A549 treated with dexamethasone at 1 μM for 4 hours (cell line): ENCODE data around the gene SLBP. TPM values are rescaled to one million over a fixed set of nuclear protein-coding genes. Genes with fewer than 3 reads are reported as not detected.

Source experiments
- total RNA-seq: library from RNA; stranded (reverse); fragments of 200-300 nt; extraction: Qiagen RNA extraction; gene quantifications from 5 replicates; pipeline ENCODE4 v1.2.3, GENCODE V29; 2022

SLBP gene
- total RNA-seq, result 62.3 to 98.1 TPM (median 66.4 TPM) in 5 replicates

DNA sequence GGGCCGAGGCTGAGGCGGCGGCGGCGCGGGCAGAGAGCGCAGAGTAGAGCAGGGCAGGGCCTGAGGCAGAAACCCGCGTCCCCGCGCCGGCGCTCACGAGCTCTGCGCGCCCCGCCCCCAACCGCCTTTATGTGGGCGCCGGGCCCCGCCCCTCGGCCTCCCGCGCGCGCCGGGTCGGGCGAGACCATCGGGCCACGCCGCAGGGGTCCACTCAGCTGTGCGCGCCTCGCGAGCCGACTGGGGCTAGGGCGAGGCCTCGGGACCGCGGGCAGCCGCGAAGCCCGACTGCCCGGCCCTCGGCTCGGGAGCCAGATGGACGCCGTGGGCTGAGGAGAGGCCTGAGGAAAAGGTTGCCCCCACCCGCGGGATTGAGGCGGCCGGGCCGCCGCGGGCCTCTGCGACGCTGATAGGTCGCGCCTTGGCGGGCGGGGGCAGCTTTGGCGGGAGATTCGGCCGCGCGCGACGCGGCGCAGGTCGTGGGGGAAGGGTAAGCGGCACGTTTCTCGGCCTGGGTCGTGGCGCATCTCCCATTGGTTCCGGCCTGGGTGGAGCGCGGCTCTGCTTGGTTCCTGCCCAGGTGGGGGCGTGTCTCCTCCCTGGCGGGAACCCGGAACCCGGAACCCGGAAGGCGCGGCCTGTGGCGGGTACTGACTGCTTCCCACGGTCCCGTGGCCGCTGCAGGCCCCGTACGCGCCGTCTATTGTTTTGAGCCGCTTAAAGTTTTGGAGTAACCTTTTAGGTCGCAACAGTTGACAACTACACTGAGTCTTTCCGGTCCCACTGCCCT lies at the start of gene SLBP:
Gene SLBP (minus strand): TSS at position 104 of the 787 bp plus-strand sequence. CDS start 131 bp downstream, outside the sequence.

DNA sequence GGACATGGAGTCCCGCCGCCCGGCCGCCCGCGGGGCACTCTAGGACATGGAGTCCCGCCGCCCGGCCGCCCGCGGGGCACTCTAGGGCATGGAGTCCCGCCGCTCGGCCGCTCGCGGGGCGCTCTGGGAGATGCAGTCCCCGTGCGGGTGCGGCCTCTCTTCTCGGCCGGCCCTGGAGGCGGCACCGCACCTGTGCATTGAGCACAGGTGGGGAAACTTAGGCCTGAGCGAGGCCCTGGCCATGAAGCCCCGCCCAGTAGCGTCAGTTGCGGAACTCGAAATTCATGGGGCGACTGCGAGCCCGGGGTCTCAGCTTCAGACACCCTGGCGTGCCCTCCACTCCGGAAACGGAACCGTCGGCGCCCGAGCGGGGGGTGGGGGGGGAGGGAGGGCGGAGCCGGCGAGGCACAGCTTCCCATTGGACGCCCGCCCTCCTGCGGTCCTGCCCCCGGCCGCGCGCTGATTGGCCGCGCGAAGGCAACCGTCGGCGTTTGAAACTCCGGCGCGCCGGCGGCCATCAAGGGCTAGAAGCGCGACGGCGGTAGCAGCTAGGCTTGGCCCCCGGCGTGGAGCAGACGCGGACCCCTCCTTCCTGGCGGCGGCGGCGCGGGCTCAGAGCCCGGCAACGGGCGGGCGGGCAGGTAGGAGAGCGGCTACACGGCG lies 9.0 kb upstream of the SLBP start, which contains the start of the genes TACC3 and TMEM129:
Gene TACC3 (plus strand): TSS at position 519 of the 663 bp plus-strand sequence. CDS start 1,901 bp downstream, outside the sequence.
Gene TMEM129 (minus strand): TSS at position 321 of the 663 bp plus-strand sequence. CDS start 486 bp downstream, outside the sequence.

DNA sequence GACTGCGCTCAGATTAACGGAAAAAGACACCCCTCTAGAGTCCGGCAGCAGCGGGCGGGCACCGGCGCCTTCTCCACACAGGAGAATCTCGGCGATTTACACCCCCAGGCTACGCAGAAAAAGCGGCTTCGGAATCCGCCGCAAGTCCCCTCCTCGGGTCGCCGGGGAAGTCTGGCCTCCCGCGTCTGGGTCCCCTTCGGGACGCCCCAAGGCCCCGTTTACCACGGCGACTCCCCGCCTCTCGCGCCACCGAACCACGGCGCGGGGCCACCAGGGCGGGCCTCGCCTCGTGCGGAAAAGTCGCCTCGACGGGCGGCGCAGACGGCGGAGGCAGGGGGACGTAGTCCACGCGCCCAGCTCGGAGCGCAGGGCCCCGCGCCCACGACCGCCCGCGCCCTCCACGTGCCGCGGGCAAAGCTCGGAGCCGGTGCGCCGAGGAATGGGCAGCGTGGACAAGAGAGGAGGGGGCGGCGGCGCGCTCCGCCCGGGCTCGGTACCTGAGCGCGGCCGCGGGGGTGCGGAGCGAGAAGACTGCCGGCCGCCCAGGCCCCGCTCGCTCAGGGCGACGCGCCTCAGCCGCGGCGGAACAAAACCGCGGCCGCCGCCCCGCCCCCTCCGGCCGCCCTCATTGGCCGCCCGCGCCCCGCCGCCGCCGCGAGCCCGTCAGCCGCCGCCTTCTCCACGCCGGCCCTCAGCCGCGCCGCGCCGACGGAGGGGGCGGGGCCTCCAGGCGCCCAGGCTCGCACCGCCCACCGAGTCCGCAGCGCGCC lies 28.2 kb downstream of the SLBP start, which contains the start of gene FAM53A:
Gene FAM53A (minus strand): TSS at position 578 of the 770 bp plus-strand sequence. CDS start 15,572 bp downstream, outside the sequence.

Other genes with a start within 250 kb of the SLBP start
- 0.59 to 1.4 TPM (median 0.98 TPM) in 5 replicates for gene FAM53A, start 28.0 kb downstream of the SLBP start, total RNA-seq
- 16.0 to 25.7 TPM (median 21.9 TPM) in 5 replicates for gene TMEM129, start 9.0 kb upstream of the SLBP start, total RNA-seq
- 72.9 to 89.8 TPM (median 86.3 TPM) in 5 replicates for gene TACC3, start 9.2 kb upstream of the SLBP start, total RNA-seq
- 1.0 to 2.5 TPM (median 2.3 TPM) in 5 replicates for gene FGFR3, start 81.0 kb upstream of the SLBP start, total RNA-seq
- 20.1 to 33.2 TPM (median 32.2 TPM) in 5 replicates for gene LETM1, start 143.8 kb upstream of the SLBP start, total RNA-seq
- 35.1 to 50.6 TPM (median 46.8 TPM) in 5 replicates for gene NSD2, start 159.1 kb upstream of the SLBP start, total RNA-seq